GM12892 (cell line): ENCODE results near the gene ARID5B.

Experiments used
- POLR2A ChIP-seq: IDR thresholded peaks from 2 replicates; pipeline ENCODE4 v1.6.1; 2011; ENCODE audit warnings: low read depth, low read length, control low read depth
- POLR2AphosphoS5 ChIP-seq: IDR thresholded peaks from 2 replicates; pipeline ENCODE4 v1.6.1; 2011; ENCODE audit warnings: low read depth, low read length, control low read depth

GRCh38 chr10:61961278-61961677 lies 59.8 kb downstream of the ARID5B start:
- TF ChIP-seq POLR2A (peak; percentile 51), POLR2AphosphoS5 (no peak)
